Heart left ventricle (tissue), 16 donors: ENCODE measurements around the gene GAL3ST2. TPM values are rescaled to one million over a fixed set of nuclear protein-coding genes. Genes with fewer than 3 reads are reported as not detected.

Experiments used
- ATAC-seq, 4 donors: fragments of 200-7000 bp; cut with Tn5 transposase; one replicate each; pipeline ENCODE4 v1.9.1; 2020 to 2022; ENCODE audit warnings: moderate library complexity in 4 of 4, mild to moderate bottlenecking in 3 of 4, moderate number of reproducible peaks in 1 of 4
- DNase-seq, 5 donors: peaks; one replicate each; pipeline ENCODE4 v3.0.0-alpha.2; 2020
- H3K27ac ChIP-seq, 12 donors: fragments of 200-600 bp; sonication (generic) in 4 of 12; one replicate each; pipeline versions ENCODE4 v1.5.0 to v1.8.0; 2016 to 2022; ENCODE audit warnings: mild to moderate bottlenecking in 2 of 12
- H3K27me3 ChIP-seq, 9 donors: fragments of 200-600 bp; sonication (generic) in 2 of 9; one replicate each; pipeline versions ENCODE4 v1.5.1 to v1.8.0; 2016 to 2022; ENCODE audit warnings: mild to moderate bottlenecking in 3 of 9
- H3K36me3 ChIP-seq, 9 donors: fragments of 200-600 bp; sonication (generic) in 2 of 9; one replicate each; pipeline versions ENCODE4 v1.5.0 to v1.8.0; 2018 to 2022; ENCODE audit warnings: mild to moderate bottlenecking in 2 of 9
- H3K4me1 ChIP-seq, 12 donors: fragments of 200-600 bp; sonication (generic) in 4 of 12; one replicate each; pipeline versions ENCODE4 v1.5.0 to v1.8.0; 2016 to 2022; ENCODE audit warnings: mild to moderate bottlenecking in 3 of 12
- H3K4me3 ChIP-seq, 12 donors: fragments of 200-600 bp; sonication (generic) in 4 of 12; one replicate each; pipeline versions ENCODE4 v1.5.0 to v1.8.0; 2017 to 2022; ENCODE audit warnings: mild to moderate bottlenecking in 9 of 12, moderate library complexity in 4 of 12
- H3K9me3 ChIP-seq, 12 donors: fragments of 200-600 bp; sonication (generic) in 4 of 12; one replicate each; pipeline versions ENCODE4 v1.5.0 to v1.8.0; 2016 to 2022; ENCODE audit warnings: mild to moderate bottlenecking in 1 of 12
- POLR2A ChIP-seq, 2 donors: fragments of 450-650 bp; IDR thresholded peaks; one replicate each; pipeline ENCODE4 v1.6.1; 2017; ENCODE audit warnings: antibody characterized with exemption in 2 of 2, mild to moderate bottlenecking in 2 of 2, moderate library complexity in 2 of 2
- WGBS, 4 donors: extraction: QIAGEN DNeasy Blood & Tissue Kit in 2 of 4; methylation state at CpG; one replicate each; pipeline versions ENCODE4 v1.1.5 to v1.1.7; 2013 to 2018; 5-methylcytosine and 5-hydroxymethylcytosine counted together
- intact Hi-C, 10 donors: fragments of 100-400 bp; cut with DNase I; formaldehyde crosslinking; loops; one replicate each; pipeline versions ENCODE4 v1.11.1 to v1.14.2; 2022
- polyA plus RNA-seq, 2 donors: library from polyadenylated mRNA; stranded (reverse); fragments of 200-250 nt; gene quantifications; one replicate each; pipeline ENCODE4 v1.2.3, GENCODE V29; 2013
- total RNA-seq, 9 donors: library from RNA; depleted of rRNA in 2 of 9; stranded (reverse); fragments of >200 nt in 2 of 9; fragmentation: NEBNext Ultra II Directional in 3 of 9; extraction: Animal tissue kit (Norgen Biotek cat#: 25700) in 3 of 9; gene quantifications; one replicate each; pipeline versions ENCODE4 v1.1.0 to v1.2.4, GENCODE V29; 2016 to 2023
- TF ChIP-seq, protein P1 (sequence below), 12 donors: fragments of 200-600 bp; sonication (generic) in 4 of 12; IDR thresholded peaks; one replicate each; pipeline versions ENCODE4 v1.5.0 to v1.8.0; 2018 to 2022; ENCODE audit warnings: antibody characterized with exemption in 12 of 12, mild to moderate bottlenecking in 5 of 12
- donor health status: ischemic (EF 13 %, LVEDD 7.1; RV severe dilation, severe dysfunction).
- donor health status: healthy with polysubstance abuse.
- donor health status: DM: no; HTN: yes; CAD: no.
- donor health status: DM: no; HTN: no; CAD: no.
- donor health status: ischemic (EF 25% LVEDD 6.9; RV normal size, moderate dysfunction).
- donor health status: ischemic (EF 25% LVEDD 5.7; RV mildly dilated, moderate dysfunction).
- donor health status: healthy.
- donor health status: DM: yes; HTN: yes; CAD: no.
- donor health status: ischemic (EF 35%, LVEDD 5.7; RV mildly dilated, moderate dysfunction).
- donor health status: nonischemic (EF 11% LVEDD 7.7; RV severe dilation, severe dysfunction).
- donor health status: DM: yes; HTN: yes; CAD: no.
- donor health status: PGD.
- donor health status: ischemic (EF 29% LVEDD 5.4; RV normal size, mild dysfunction).
- donor health status: nonischemic (EF 23%, LVEDD 6.1; RV moderate dilation, normal function).

Gene GAL3ST2
- total and polyA plus RNA-seq, 11 donors = 0.21 to 1.7 TPM; not detected in 9

DNA sequence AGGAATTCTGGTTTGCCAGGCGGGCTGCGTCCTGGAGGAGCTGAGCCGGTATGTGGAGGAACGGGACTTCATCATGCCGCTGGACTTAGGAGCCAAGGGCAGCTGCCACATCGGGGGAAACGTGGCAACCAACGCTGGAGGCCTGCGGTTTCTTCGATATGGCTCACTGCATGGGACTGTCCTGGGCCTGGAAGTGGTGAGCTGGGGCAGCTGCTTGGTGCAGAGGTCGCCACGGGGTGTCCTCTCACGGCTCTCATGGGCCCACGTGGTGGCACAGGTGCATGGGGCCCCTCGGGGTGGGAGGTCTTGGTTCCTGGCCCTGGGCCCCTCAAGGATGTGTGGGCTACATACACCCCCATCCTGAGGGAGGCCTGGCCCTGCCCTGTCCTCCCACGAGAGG is 33.0 kb upstream of the GAL3ST2 start:
- H3K9me3 ChIP-seq = peaks cover 0 to 10% (median 0%) of the 10 kb centered on the region in 12 donors
- TF ChIP-seq, protein P1, sequence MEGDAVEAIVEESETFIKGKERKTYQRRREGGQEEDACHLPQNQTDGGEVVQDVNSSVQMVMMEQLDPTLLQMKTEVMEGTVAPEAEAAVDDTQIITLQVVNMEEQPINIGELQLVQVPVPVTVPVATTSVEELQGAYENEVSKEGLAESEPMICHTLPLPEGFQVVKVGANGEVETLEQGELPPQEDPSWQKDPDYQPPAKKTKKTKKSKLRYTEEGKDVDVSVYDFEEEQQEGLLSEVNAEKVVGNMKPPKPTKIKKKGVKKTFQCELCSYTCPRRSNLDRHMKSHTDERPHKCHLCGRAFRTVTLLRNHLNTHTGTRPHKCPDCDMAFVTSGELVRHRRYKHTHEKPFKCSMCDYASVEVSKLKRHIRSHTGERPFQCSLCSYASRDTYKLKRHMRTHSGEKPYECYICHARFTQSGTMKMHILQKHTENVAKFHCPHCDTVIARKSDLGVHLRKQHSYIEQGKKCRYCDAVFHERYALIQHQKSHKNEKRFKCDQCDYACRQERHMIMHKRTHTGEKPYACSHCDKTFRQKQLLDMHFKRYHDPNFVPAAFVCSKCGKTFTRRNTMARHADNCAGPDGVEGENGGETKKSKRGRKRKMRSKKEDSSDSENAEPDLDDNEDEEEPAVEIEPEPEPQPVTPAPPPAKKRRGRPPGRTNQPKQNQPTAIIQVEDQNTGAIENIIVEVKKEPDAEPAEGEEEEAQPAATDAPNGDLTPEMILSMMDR (IDR thresholded peaks at IDR 0.05) = no peak
- intact Hi-C loops = no loop called here
- WGBS, 4 donors = 93 to 99% (median 94%) methylated on average over 10 to 16 of the region's 16 CpGs
- no peak for DNase-seq
- peaks cover 0 to 14% (median 0%) of the 10 kb centered on the region in 12 donors for H3K4me1 ChIP-seq
- no peak overlapping the region for H3K4me3 ChIP-seq
- H3K27ac ChIP-seq = no peak overlapping the region
- peaks cover 0 to 39% (median 28%) of the 10 kb centered on the region in 9 donors for H3K36me3 ChIP-seq
- no peaks in the 10 kb centered on the region for H3K27me3 ChIP-seq
- ATAC-seq = peak in 1 of 4 donors; percentile 8

DNA sequence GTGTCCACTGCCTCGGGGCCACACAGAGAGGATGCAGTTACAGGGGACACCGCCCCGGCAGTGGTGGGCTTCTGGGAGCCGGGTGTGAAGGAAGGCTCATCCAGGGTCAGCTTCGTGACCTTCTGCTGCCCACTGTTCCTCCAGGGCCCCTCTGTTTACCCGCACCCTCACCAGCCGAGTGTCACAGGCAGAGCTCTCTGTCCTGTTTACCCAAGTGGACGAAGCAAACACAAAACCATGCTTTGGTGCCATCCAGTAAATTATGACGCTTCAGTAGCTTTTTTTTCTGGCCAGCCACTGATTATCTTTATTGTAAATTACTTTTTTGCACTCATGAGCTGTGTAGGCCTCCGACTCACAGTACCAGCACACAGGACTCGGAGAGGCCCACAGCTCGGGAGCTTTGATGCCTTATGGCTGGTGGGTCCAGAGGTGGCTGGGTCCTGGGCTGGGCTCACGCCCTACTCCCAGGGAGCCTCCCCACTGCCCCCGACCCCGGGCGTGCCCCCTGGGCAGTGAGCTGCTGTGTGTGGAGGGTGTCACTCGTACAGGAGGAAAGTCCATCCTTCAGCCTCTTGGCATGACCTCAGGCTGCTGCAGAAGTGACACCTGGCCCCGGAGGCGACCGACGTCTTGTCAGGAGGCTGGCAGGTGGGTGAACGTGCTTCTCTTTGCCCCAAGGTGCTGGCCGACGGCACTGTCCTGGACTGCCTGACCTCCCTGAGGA is 32.4 kb upstream of the GAL3ST2 start:
- ATAC-seq (no peak), DNase-seq (peak in 1 of 5 donors; percentile 35)
- H3K9me3 ChIP-seq = peaks cover 0 to 10% (median 0%) of the 10 kb centered on the region in 12 donors
- peaks cover 0 to 44% (median 31%) of the 10 kb centered on the region in 9 donors for H3K36me3 ChIP-seq
- no peak overlapping the region for H3K4me3 ChIP-seq
- intact Hi-C loops = no loop called here
- H3K4me1 ChIP-seq = peaks cover 0 to 14% (median 0%) of the 10 kb centered on the region in 12 donors
- no peak overlapping the region for H3K27ac ChIP-seq
- 94 to 97% (median 95%) methylated on average over 10 to 24 of the region's 24 CpGs for WGBS, 4 donors
- TF ChIP-seq, protein P1 (IDR thresholded peaks at IDR 0.05) = no peak
- H3K27me3 ChIP-seq = no peaks in the 10 kb centered on the region

DNA sequence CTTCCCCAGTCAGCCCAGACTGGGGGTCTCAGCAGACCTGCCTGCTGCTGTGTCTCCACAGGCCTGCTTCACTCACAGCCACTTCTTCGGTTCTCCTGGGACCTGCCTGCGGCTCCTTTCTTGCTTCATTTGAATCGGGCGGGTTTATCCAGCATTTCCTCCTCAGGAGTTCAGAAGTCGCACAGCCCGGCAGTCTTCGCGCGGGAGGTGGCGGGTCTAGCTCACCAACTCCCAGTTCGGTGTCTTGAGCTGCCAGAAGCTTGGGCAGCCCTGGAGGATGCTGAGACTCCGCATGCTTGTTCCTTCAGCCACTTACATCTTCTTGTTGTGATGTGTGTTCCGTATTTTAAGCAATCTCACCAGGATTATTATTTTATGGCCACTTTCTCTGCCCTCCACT is 31.3 kb upstream of the GAL3ST2 start:
- no peaks in the 10 kb centered on the region for H3K27me3 ChIP-seq
- TF ChIP-seq, protein P1 (IDR thresholded peaks at IDR 0.05) = no peak
- TF ChIP-seq POLR2A (IDR thresholded peaks at IDR 0.05) = no peak
- DNase-seq = peak in 1 of 5 donors; percentile 17

DNA sequence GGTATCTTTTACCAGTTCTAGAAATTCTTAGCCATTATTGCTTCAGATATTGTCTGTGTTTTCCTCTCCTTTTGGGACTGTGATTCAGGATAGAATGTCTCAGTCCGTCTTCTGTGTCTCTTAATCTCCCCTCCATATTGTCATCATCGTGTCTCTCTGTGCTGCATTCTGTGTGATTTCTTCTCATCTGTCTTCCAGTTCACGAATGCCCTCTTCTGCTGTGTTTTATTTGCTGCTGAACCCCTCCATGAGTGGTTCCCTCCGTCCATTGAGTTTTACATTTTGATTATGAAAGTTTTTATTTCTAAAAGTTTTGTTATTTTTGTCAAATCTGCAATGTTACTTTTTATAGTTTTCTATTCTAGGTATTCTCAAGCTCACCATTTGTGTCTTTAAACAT is 30.5 kb upstream of the GAL3ST2 start:
- Histone ChIP-seq H3K27ac (no peak overlapping the region), H3K4me3 (no peak overlapping the region), H3K27me3 (no peaks in the 10 kb centered on the region), H3K4me1 (peaks cover 0 to 12% (median 0%) of the 10 kb centered on the region in 12 donors), H3K9me3 (peaks cover 0 to 10% (median 0%) of the 10 kb centered on the region in 12 donors), H3K36me3 (peaks cover 0 to 48% (median 31%) of the 10 kb centered on the region in 9 donors)
- ATAC-seq = no peak
- WGBS, 4 donors = 95 to 97% (median 96%) methylated on average over 4 of the region's 4 CpGs
- TF ChIP-seq POLR2A (IDR thresholded peaks at IDR 0.05) = no peak
- TF ChIP-seq, protein P1 (IDR thresholded peaks at IDR 0.05) = no peak
- no peak for DNase-seq
- intact Hi-C loops = no loop called here

More for the DNA sequence above, 31.3 kb upstream of the GAL3ST2 start:
- Histone ChIP-seq H3K4me1 (peaks cover 0 to 7% (median 0%) of the 10 kb centered on the region in 12 donors), H3K9me3 (peaks cover 0 to 10% (median 0%) of the 10 kb centered on the region in 12 donors), H3K27ac (no peak overlapping the region), H3K36me3 (peaks cover 0 to 48% (median 31%) of the 10 kb centered on the region in 9 donors), H3K4me3 (no peak overlapping the region)
- intact Hi-C loops = no loop called here
- no peak for ATAC-seq
- 95 to 96% (median 95%) methylated on average over 13 of the region's 13 CpGs for whole genome bisulfite sequencing, 4 donors
